ENCODE results near the gene CRYGD.

GRCh38 chr2:208147008-208147407, 22.7 kb upstream of the CRYGD start:
- TF ChIP-seq HNRNPL (IDR thresholded peaks at IDR 0.05; ENCODE audit: low read depth, low read length) = no peak
- no peak for TF ChIP-seq ZNF274 (CRISPR knock-in tag; IDR thresholded peaks at IDR 0.05)
- TF ChIP-seq STAG1 (CRISPR knock-in tag; IDR thresholded peaks at IDR 0.05) = no peak
- TF ChIP-seq, protein P1, sequence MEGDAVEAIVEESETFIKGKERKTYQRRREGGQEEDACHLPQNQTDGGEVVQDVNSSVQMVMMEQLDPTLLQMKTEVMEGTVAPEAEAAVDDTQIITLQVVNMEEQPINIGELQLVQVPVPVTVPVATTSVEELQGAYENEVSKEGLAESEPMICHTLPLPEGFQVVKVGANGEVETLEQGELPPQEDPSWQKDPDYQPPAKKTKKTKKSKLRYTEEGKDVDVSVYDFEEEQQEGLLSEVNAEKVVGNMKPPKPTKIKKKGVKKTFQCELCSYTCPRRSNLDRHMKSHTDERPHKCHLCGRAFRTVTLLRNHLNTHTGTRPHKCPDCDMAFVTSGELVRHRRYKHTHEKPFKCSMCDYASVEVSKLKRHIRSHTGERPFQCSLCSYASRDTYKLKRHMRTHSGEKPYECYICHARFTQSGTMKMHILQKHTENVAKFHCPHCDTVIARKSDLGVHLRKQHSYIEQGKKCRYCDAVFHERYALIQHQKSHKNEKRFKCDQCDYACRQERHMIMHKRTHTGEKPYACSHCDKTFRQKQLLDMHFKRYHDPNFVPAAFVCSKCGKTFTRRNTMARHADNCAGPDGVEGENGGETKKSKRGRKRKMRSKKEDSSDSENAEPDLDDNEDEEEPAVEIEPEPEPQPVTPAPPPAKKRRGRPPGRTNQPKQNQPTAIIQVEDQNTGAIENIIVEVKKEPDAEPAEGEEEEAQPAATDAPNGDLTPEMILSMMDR (CRISPR knock-in tag; IDR thresholded peaks at IDR 0.05) = no peak
- no peak for TF ChIP-seq POLR2A (IDR thresholded peaks at IDR 0.05; ENCODE audit: insufficient read depth in 1 of 2, low read depth in 2 of 2, low read length in 2 of 2)
- no peak for TF ChIP-seq MXI1 (IDR thresholded peaks at IDR 0.05; ENCODE audit: borderline replicate concordance, low read depth, low read length)
- TF ChIP-seq POLR2AphosphoS2 (IDR thresholded peaks at IDR 0.05; ENCODE audit: low read depth, low read length) = no peak
- TF ChIP-seq MYC (CRISPR knock-in tag; IDR thresholded peaks at IDR 0.05; ENCODE audit: borderline replicate concordance) = no peak
- no peak for TF ChIP-seq RFX1 (IDR thresholded peaks at IDR 0.05)
- no peak for TF ChIP-seq SPEN (CRISPR knock-in tag; IDR thresholded peaks at IDR 0.05; ENCODE audit: low read depth)

Measured in HepG2 (cell line).